Epithelial cell of proximal tubule (primary cell): ENCODE measurements around the gene LPAR3. TPM values are rescaled to one million over a fixed set of nuclear protein-coding genes. Genes with fewer than 3 reads are reported as not detected.
A peak's percentile ranks its signal among the peaks of the same experiment; 100 is the strongest.

Experiments
- DNase-seq: peaks from one replicate; pipeline ENCODE4 v3.0.0-alpha.2; 2011; ENCODE audit warnings: low read depth
- H3K4me3 ChIP-seq: 2 replicates; pipeline ENCODE4 v1.5.1; 2011; ENCODE audit warnings: low read depth, mild to moderate bottlenecking, low read length
- total RNA-seq: library from RNA; depleted of rRNA; stranded (reverse); fragments of >200 nt; gene quantifications from 2 replicates; pipeline ENCODE4 v1.2.3, GENCODE V29; 2015
- TF ChIP-seq, protein P1 (sequence below): conservative IDR thresholded peaks from 2 replicates; pipeline ENCODE4 v1.5.1; 2012; ENCODE audit warnings: low read depth, mild to moderate bottlenecking, low read length

The LPAR3 gene
- total RNA-seq, 1 donor from 2014 or later: 1.8 TPM

- peak; percentile 67 for DNase-seq
- TF ChIP-seq, protein P1, sequence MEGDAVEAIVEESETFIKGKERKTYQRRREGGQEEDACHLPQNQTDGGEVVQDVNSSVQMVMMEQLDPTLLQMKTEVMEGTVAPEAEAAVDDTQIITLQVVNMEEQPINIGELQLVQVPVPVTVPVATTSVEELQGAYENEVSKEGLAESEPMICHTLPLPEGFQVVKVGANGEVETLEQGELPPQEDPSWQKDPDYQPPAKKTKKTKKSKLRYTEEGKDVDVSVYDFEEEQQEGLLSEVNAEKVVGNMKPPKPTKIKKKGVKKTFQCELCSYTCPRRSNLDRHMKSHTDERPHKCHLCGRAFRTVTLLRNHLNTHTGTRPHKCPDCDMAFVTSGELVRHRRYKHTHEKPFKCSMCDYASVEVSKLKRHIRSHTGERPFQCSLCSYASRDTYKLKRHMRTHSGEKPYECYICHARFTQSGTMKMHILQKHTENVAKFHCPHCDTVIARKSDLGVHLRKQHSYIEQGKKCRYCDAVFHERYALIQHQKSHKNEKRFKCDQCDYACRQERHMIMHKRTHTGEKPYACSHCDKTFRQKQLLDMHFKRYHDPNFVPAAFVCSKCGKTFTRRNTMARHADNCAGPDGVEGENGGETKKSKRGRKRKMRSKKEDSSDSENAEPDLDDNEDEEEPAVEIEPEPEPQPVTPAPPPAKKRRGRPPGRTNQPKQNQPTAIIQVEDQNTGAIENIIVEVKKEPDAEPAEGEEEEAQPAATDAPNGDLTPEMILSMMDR: no peak
Measured at GRCh38 chr1:84853741-84854721, 39.0 kb downstream of the LPAR3 start.

GRCh38 chr1:84851839-84852238 lies 41.2 kb downstream of the LPAR3 start:
- TF ChIP-seq, protein P1: no peak
- peak; percentile 56 for DNase-seq
- no peak overlapping the region for H3K4me3 ChIP-seq

More at GRCh38 chr1:84853741-84854721, 39.0 kb downstream of the LPAR3 start:
- H3K4me3 ChIP-seq: no peak overlapping the region

DNA sequence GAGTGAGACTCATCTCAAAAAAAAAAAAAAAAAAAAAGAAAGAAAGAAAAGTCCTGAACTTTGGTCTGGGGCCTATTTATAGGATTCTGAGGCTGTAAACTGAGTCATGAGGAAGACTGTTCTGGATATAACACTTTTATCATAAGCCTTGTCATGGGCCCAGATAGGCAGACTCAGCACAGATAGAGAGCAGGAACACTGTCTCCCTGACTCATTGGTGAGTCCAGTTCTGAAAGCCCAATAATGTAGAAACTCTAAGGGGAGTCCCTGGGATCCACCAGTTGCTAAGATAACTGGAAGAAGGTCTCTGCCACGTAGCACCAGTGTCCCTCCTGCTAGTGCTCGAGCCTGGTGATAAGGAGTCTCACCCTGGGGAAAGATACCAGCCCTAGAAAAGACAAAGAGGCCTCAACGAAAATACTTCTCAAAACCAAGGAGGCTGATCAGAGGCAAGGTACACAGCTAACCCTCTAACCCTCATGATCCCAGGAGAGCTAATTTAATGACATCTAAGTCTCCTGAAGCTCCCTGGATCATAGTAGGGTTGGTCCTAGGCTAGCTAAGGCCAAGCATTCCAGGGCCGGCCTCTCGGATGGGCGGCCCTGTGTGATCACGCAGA lies 43.5 kb downstream of the LPAR3 start:
- H3K4me3 ChIP-seq: no peak overlapping the region
- TF ChIP-seq, protein P1: no peak
- no peak for DNase-seq

DNA sequence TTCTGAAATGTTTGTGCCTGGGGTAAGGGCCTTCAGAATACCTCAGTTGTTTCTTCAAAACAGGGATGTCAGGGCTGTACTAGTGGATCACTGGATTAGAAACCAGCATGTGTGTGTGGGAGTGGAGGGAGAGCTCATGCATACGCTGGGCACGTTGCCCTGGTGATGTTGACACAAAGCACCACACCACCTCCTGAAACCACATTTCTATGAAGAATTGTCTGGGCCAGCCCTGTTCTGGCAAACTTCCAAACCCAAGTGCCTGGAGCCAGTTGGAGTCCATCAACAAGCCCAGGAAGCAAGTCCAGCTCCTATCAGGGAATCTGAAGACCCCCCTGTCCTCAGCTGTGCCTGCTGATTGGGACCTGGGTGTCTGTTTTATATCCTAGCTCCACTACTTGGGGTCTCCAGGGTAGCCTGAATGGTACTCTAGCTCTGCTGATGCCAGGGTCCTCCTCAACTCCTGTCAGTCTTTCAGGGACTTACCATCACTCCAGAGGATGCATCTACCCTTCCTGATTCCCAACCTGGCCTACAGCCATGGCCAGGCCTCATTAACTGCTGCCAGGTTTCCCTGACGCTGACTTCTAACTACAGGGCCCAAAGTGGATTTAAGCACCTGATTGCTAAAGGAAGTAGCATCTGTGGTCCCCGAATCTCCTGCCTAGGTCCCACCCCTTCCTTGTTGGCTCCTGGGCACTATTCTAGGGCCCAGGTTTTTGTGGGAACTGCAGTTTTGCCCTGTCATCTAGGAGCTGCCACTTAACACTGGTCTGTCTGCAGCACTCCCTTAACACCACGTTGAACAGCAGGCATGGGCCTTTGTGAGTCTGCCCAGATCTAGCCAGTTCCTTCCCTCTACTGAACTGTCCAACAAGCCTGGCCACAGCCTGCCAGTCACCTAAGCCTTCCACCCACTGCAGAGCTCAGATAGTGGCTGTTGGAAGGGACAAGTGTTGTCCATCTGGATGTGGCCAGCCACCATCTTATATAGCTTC lies 45.5 kb downstream of the LPAR3 start:
- peak; percentile 87 for DNase-seq
- H3K4me3 ChIP-seq: no peak overlapping the region
- TF ChIP-seq, protein P1: no peak

- DNase-seq: no peak
- TF ChIP-seq, protein P1: no peak
- H3K4me3 ChIP-seq: no peak overlapping the region
Measured at GRCh38 chr1:84846387-84846786, 46.6 kb downstream of the LPAR3 start.

DNA sequence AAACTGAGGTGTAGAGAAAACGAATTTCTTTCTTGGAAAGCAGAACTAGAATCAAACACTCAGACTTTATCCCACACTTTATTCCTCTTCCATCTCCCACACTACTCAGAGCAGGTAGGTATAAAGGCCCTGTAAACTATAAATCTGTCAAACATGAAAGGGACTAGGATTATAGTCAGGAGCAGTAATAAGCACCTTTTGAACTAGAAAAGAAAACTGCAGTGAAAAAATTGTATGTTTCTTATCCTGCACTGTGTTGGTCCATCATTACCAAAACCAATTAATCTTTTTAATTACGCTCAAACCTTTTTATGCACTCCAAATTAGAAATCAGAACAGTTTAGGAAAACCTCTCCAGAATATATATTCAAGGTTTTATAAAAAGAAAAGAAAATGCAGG lies 47.6 kb downstream of the LPAR3 start:
- TF ChIP-seq, protein P1: no peak
- H3K4me3 ChIP-seq: no peak overlapping the region
- DNase-seq: no peak
